ENCODE data around the gene TFB1M. TPM values are rescaled to one million over a fixed set of nuclear protein-coding genes. Genes with fewer than 3 reads are reported as not detected.

Gene TFB1M
- total and polyA plus RNA-seq, 4 donors: 9.7 to 27.9 (median 19.0) TPM

DNA sequence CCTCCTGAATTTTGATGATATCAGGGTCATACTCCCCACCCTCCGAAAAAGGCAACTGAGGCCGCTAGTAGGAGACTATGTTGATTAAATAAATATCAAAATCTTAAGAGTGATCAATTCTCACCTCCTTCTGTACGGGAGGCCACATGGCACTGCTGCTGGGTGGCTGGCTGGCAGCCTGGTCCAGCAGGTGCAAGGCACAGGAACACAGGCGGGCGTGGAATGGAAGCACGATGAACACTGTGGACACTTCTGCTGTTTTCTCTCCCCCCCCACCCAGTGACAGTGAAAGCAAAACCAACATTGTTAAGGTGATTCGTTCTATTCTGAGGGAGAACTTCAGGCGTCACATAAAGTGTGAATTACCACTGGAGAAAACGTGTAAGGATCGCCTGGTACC, 60.1 kb downstream of the TFB1M start:
- no peak overlapping the region for H3K4me3 ChIP-seq
- ATAC-seq (ENCODE audit: insufficient read depth, low FRiP score) (no peak), DNase-seq (no peak)
- TF ChIP-seq, protein P1, sequence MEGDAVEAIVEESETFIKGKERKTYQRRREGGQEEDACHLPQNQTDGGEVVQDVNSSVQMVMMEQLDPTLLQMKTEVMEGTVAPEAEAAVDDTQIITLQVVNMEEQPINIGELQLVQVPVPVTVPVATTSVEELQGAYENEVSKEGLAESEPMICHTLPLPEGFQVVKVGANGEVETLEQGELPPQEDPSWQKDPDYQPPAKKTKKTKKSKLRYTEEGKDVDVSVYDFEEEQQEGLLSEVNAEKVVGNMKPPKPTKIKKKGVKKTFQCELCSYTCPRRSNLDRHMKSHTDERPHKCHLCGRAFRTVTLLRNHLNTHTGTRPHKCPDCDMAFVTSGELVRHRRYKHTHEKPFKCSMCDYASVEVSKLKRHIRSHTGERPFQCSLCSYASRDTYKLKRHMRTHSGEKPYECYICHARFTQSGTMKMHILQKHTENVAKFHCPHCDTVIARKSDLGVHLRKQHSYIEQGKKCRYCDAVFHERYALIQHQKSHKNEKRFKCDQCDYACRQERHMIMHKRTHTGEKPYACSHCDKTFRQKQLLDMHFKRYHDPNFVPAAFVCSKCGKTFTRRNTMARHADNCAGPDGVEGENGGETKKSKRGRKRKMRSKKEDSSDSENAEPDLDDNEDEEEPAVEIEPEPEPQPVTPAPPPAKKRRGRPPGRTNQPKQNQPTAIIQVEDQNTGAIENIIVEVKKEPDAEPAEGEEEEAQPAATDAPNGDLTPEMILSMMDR (IDR thresholded peaks at IDR 0.05; ENCODE audit: control extremely low read depth, extremely low read depth): no peak
- H3K4me1 ChIP-seq (ENCODE audit: control insufficient read depth in 5 of 5, insufficient read depth in 5 of 5, low read length in 5 of 5): peaks cover 0 to 9% (median under 1%) of the 10 kb centered on the region in 5 donors
- H3K27me3 ChIP-seq (ENCODE audit: control insufficient read depth in 3 of 3, insufficient read depth in 3 of 3, low read length in 2 of 3): no peaks in the 10 kb centered on the region
- H3K9ac ChIP-seq (ENCODE audit: insufficient read depth in 1 of 2, low read length in 2 of 2): no peak overlapping the region
- H3K36me3 ChIP-seq (ENCODE audit: control insufficient read depth in 4 of 4, insufficient read depth in 4 of 4, low read length in 4 of 4): peaks cover 6 to 22% (median 16%) of the 10 kb centered on the region in 4 donors
- no peaks in the 10 kb centered on the region for H3K9me3 ChIP-seq (ENCODE audit: control insufficient read depth in 4 of 4, insufficient read depth in 3 of 4, low read length in 3 of 4)
- WGBS, 2 donors: 94 to 96% methylated on average over 10 of the region's 10 CpGs
- H3K27ac ChIP-seq (ENCODE audit: low read depth in 1 of 2, low read length in 1 of 2): no peak overlapping the region

DNA sequence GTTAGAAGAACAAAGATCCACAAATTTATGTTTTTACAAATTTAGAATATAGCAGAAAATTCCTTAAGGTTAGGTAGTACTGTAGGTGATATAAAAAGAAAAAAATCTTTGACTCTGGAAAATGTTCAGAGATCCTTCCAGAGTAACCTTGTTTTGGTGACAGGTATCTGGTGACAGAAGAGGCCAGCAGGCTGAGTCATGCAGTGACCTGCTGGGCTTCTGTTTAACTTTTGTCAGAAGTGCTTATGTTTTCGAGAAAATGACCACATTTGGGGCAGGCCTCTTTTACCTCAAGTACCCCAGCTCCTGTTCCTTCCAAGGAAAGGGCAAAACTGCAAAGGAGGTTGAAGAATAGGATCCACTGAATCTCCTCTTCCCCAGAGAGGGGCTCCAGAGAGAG, 60.9 kb downstream of the TFB1M start:
- Histone ChIP-seq H3K9me3 (ENCODE audit: control insufficient read depth in 4 of 4, insufficient read depth in 3 of 4, low read length in 3 of 4) (no peaks in the 10 kb centered on the region), H3K9ac (ENCODE audit: insufficient read depth in 1 of 2, low read length in 2 of 2) (no peak overlapping the region), H3K27ac (ENCODE audit: low read depth in 1 of 2, low read length in 1 of 2) (no peak overlapping the region), H3K36me3 (ENCODE audit: control insufficient read depth in 4 of 4, insufficient read depth in 4 of 4, low read length in 4 of 4) (peaks cover 4 to 22% (median 12%) of the 10 kb centered on the region in 4 donors), H3K4me1 (ENCODE audit: control insufficient read depth in 5 of 5, insufficient read depth in 5 of 5, low read length in 5 of 5) (peaks cover 0 to 9% (median 0%) of the 10 kb centered on the region in 5 donors), H3K27me3 (ENCODE audit: control insufficient read depth in 3 of 3, insufficient read depth in 3 of 3, low read length in 2 of 3) (no peaks in the 10 kb centered on the region), H3K4me3 (no peak overlapping the region)
- no peak for ATAC-seq (ENCODE audit: insufficient read depth, low FRiP score)
- 70 to 83% methylated on average over 1 of the region's 1 CpG for WGBS, 2 donors
- DNase-seq: no peak
- TF ChIP-seq, protein P1 (IDR thresholded peaks at IDR 0.05; ENCODE audit: control extremely low read depth, extremely low read depth): no peak

GRCh38 chr6:155252581-155252980, 61.7 kb downstream of the TFB1M start:
- no peak overlapping the region for H3K9ac ChIP-seq (ENCODE audit: insufficient read depth in 1 of 2, low read length in 2 of 2)
- 97 to 98% methylated on average over 8 of the region's 8 CpGs for WGBS, 2 donors
- no peak overlapping the region for H3K27ac ChIP-seq (ENCODE audit: low read depth in 1 of 2, low read length in 1 of 2)
- H3K4me3 ChIP-seq: no peak overlapping the region
- TF ChIP-seq, protein P1 (IDR thresholded peaks at IDR 0.05; ENCODE audit: control extremely low read depth, extremely low read depth): no peak
- DNase-seq (no peak), ATAC-seq (ENCODE audit: insufficient read depth, low FRiP score) (no peak)
- no peaks in the 10 kb centered on the region for H3K27me3 ChIP-seq (ENCODE audit: control insufficient read depth in 3 of 3, insufficient read depth in 3 of 3, low read length in 2 of 3)
- H3K4me1 ChIP-seq (ENCODE audit: control insufficient read depth in 5 of 5, insufficient read depth in 5 of 5, low read length in 5 of 5): peaks cover 0 to 6% (median 4%) of the 10 kb centered on the region in 5 donors
- peaks cover 4 to 22% (median 9%) of the 10 kb centered on the region in 4 donors for H3K36me3 ChIP-seq (ENCODE audit: control insufficient read depth in 4 of 4, insufficient read depth in 4 of 4, low read length in 4 of 4)
- no peaks in the 10 kb centered on the region for H3K9me3 ChIP-seq (ENCODE audit: control insufficient read depth in 4 of 4, insufficient read depth in 3 of 4, low read length in 3 of 4)

Measured in lung (tissue), 12 donors.